ENCODE data around the gene RHOBTB1.

The RHOBTB1 gene

GRCh38 chr10:60944058-60944909, at the start of gene RHOBTB1:
Gene RHOBTB1, minus strand, starts transcription at chr10:60944185. Its CDS starts 32,643 bp downstream, at chr10:60911542.
- peak within 1 kb of the TSS; percentile 79 for H3K4me3 ChIP-seq
- peak within 1 kb of the TSS; percentile 95 to 98 for H3K27ac ChIP-seq
- TF ChIP-seq CTCF (IDR thresholded peaks at IDR 0.05), result no peak
- DNase-seq (ENCODE audit: low spot score), result peak; percentile 93

- TF ChIP-seq CTCF (IDR thresholded peaks at IDR 0.05), result no peak
- no peak for DNase-seq (ENCODE audit: low spot score)
- H3K27ac ChIP-seq, result no peak overlapping the region
- no peak overlapping the region for H3K4me3 ChIP-seq
These were observed 48.7 kb upstream of the RHOBTB1 start for GRCh38 chr10:60992636-60993035.

GRCh38 chr10:60990663-60991062, 46.7 kb upstream of the RHOBTB1 start:
- no peak overlapping the region for H3K4me3 ChIP-seq
- no peak overlapping the region for H3K27ac ChIP-seq
- TF ChIP-seq CTCF (IDR thresholded peaks at IDR 0.05), result no peak
- DNase-seq (ENCODE audit: low spot score), result no peak

GRCh38 chr10:60989400-60989876, 45.5 kb upstream of the RHOBTB1 start:
- no peak for TF ChIP-seq CTCF (IDR thresholded peaks at IDR 0.05)
- Histone ChIP-seq H3K27ac (no peak overlapping the region), H3K4me3 (no peak overlapping the region)
- no peak for DNase-seq (ENCODE audit: low spot score)

GRCh38 chr10:60986791-60987190, 42.8 kb upstream of the RHOBTB1 start:
- no peak for TF ChIP-seq CTCF (IDR thresholded peaks at IDR 0.05)
- no peak for DNase-seq (ENCODE audit: low spot score)
- Histone ChIP-seq H3K4me3 (no peak overlapping the region), H3K27ac (no peak overlapping the region)

- Histone ChIP-seq H3K4me3 (no peak overlapping the region), H3K27ac (no peak overlapping the region)
- no peak for TF ChIP-seq CTCF (IDR thresholded peaks at IDR 0.05)
- DNase-seq (ENCODE audit: low spot score), result no peak
These were observed 42.0 kb upstream of the RHOBTB1 start for GRCh38 chr10:60985951-60986350.

GRCh38 chr10:60980997-60981396, 37.0 kb upstream of the RHOBTB1 start:
- TF ChIP-seq CTCF (IDR thresholded peaks at IDR 0.05), result no peak
- DNase-seq (ENCODE audit: low spot score), result no peak
- Histone ChIP-seq H3K4me3 (no peak overlapping the region), H3K27ac (no peak overlapping the region)
